Measurements from ENCODE around the gene STXBP4.

STXBP4 gene

GRCh38 chr17:55162556-55162946, 194.0 kb downstream of the STXBP4 start:
- H4K91ac ChIP-seq (ENCODE audit: low read depth, low read length) = no peak overlapping the region
- H3K4ac ChIP-seq (ENCODE audit: low read depth, low read length) = no peak overlapping the region
- H4K8ac ChIP-seq (ENCODE audit: low read depth, low read length) = no peak overlapping the region
- H3K9me3 ChIP-seq (ENCODE audit: insufficient read depth, low read depth, low read length) = no peaks in the 10 kb centered on the region
- no peak overlapping the region for H3K14ac ChIP-seq (ENCODE audit: low read length)
- no peak overlapping the region for H4K12ac ChIP-seq (ENCODE audit: low read depth, low read length)
- no peak overlapping the region for H3K18ac ChIP-seq (ENCODE audit: low read length)
- no peak overlapping the region for H2AK5ac ChIP-seq (ENCODE audit: low read length)
- no peak overlapping the region for H2BK5ac ChIP-seq (ENCODE audit: low read depth, low read length, poor library complexity)
- H3K23ac ChIP-seq (ENCODE audit: low read length) = no peak overlapping the region
- H3K4me2 ChIP-seq (ENCODE audit: low read length) = no peak overlapping the region
- H3K79me2 ChIP-seq (ENCODE audit: control insufficient read depth, insufficient read depth, low read length, poor library complexity) = no peaks in the 10 kb centered on the region
- DNase-seq = no peak
- H3K9ac ChIP-seq (ENCODE audit: low read length) = no peak overlapping the region
- no peaks in the 10 kb centered on the region for H3K27me3 ChIP-seq (ENCODE audit: insufficient read depth, low read length)
- no peaks in the 10 kb centered on the region for H3K4me1 ChIP-seq (ENCODE audit: control insufficient read depth in 1 of 2, insufficient read depth in 2 of 2, low read length in 2 of 2)
- no peak overlapping the region for H3K4me3 ChIP-seq (ENCODE audit: low read depth, low read length)
- H3K36me3 ChIP-seq (ENCODE audit: control insufficient read depth in 1 of 2, insufficient read depth in 2 of 2, low read length in 2 of 2) = no peaks in the 10 kb centered on the region
- H2BK12ac ChIP-seq (ENCODE audit: low read length) = no peak overlapping the region
- H2AFZ ChIP-seq (ENCODE audit: insufficient read depth, low read length, poor library complexity) = no peak overlapping the region
- no peaks in the 10 kb centered on the region for H3K79me1 ChIP-seq (ENCODE audit: low read length)
- H2BK120ac ChIP-seq (ENCODE audit: insufficient read depth, low read length, poor library complexity) = no peak overlapping the region
- no peak overlapping the region for H3K27ac ChIP-seq (ENCODE audit: low read depth, low read length)

GRCh38 chr17:55163408-55163807, 194.8 kb downstream of the STXBP4 start:
- Histone ChIP-seq H3K9me3 (ENCODE audit: insufficient read depth, low read depth, low read length) (no peaks in the 10 kb centered on the region), H2BK120ac (ENCODE audit: insufficient read depth, low read length, poor library complexity) (no peak overlapping the region), H3K79me2 (ENCODE audit: control insufficient read depth, insufficient read depth, low read length, poor library complexity) (no peaks in the 10 kb centered on the region), H3K4me1 (ENCODE audit: control insufficient read depth in 1 of 2, insufficient read depth in 2 of 2, low read length in 2 of 2) (no peaks in the 10 kb centered on the region), H2BK5ac (ENCODE audit: low read depth, low read length, poor library complexity) (no peak overlapping the region), H2AFZ (ENCODE audit: insufficient read depth, low read length, poor library complexity) (no peak overlapping the region), H3K23ac (ENCODE audit: low read length) (no peak overlapping the region), H3K27ac (ENCODE audit: low read depth, low read length) (no peak overlapping the region), H3K27me3 (ENCODE audit: insufficient read depth, low read length) (no peaks in the 10 kb centered on the region), H3K79me1 (ENCODE audit: low read length) (no peaks in the 10 kb centered on the region), H3K18ac (ENCODE audit: low read length) (no peak overlapping the region), H2BK12ac (ENCODE audit: low read length) (no peak overlapping the region), H3K14ac (ENCODE audit: low read length) (no peak overlapping the region), H4K8ac (ENCODE audit: low read depth, low read length) (no peak overlapping the region), H3K4ac (ENCODE audit: low read depth, low read length) (no peak overlapping the region), H4K12ac (ENCODE audit: low read depth, low read length) (no peak overlapping the region), H3K36me3 (ENCODE audit: control insufficient read depth in 1 of 2, insufficient read depth in 2 of 2, low read length in 2 of 2) (no peaks in the 10 kb centered on the region), H2AK5ac (ENCODE audit: low read length) (no peak overlapping the region), H3K9ac (ENCODE audit: low read length) (no peak overlapping the region), H3K4me3 (ENCODE audit: low read depth, low read length) (no peak overlapping the region), H3K4me2 (ENCODE audit: low read length) (no peak overlapping the region), H4K91ac (ENCODE audit: low read depth, low read length) (no peak overlapping the region)
- no CpG with 5 or more reads among the region's 3 CpGs for WGBS (ENCODE audit: extremely low coverage, insufficient coverage, insufficient read length)
- DNase-seq = no peak

- Histone ChIP-seq H3K79me2 (ENCODE audit: control insufficient read depth, insufficient read depth, low read length, poor library complexity) (no peaks in the 10 kb centered on the region), H3K9me3 (ENCODE audit: insufficient read depth, low read depth, low read length) (no peaks in the 10 kb centered on the region), H4K8ac (ENCODE audit: low read depth, low read length) (no peak overlapping the region), H3K4me1 (ENCODE audit: control insufficient read depth in 1 of 2, insufficient read depth in 2 of 2, low read length in 2 of 2) (no peaks in the 10 kb centered on the region), H3K4me3 (ENCODE audit: low read depth, low read length) (no peak overlapping the region), H2BK5ac (ENCODE audit: low read depth, low read length, poor library complexity) (no peak overlapping the region), H3K27ac (ENCODE audit: low read depth, low read length) (no peak overlapping the region), H2BK12ac (ENCODE audit: low read length) (no peak overlapping the region), H3K36me3 (ENCODE audit: control insufficient read depth in 1 of 2, insufficient read depth in 2 of 2, low read length in 2 of 2) (no peaks in the 10 kb centered on the region), H3K23ac (ENCODE audit: low read length) (no peak overlapping the region), H3K18ac (ENCODE audit: low read length) (no peak overlapping the region), H2AFZ (ENCODE audit: insufficient read depth, low read length, poor library complexity) (no peak overlapping the region), H3K4me2 (ENCODE audit: low read length) (no peak overlapping the region), H4K12ac (ENCODE audit: low read depth, low read length) (no peak overlapping the region), H2AK5ac (ENCODE audit: low read length) (no peak overlapping the region), H3K27me3 (ENCODE audit: insufficient read depth, low read length) (no peaks in the 10 kb centered on the region), H3K79me1 (ENCODE audit: low read length) (no peaks in the 10 kb centered on the region), H2BK120ac (ENCODE audit: insufficient read depth, low read length, poor library complexity) (no peak overlapping the region), H3K9ac (ENCODE audit: low read length) (no peak overlapping the region), H3K4ac (ENCODE audit: low read depth, low read length) (no peak overlapping the region), H4K91ac (ENCODE audit: low read depth, low read length) (no peak overlapping the region), H3K14ac (ENCODE audit: low read length) (no peak overlapping the region)
- WGBS (ENCODE audit: extremely low coverage, insufficient coverage, insufficient read length) = no CpG with 5 or more reads among the region's 2 CpGs
- no peak for DNase-seq
Observed at GRCh38 chr17:55166506-55166905, 197.9 kb downstream of the STXBP4 start.

- H3K4me3 ChIP-seq (ENCODE audit: low read depth, low read length) = no peak overlapping the region
- no peaks in the 10 kb centered on the region for H3K27me3 ChIP-seq (ENCODE audit: insufficient read depth, low read length)
- H2BK120ac ChIP-seq (ENCODE audit: insufficient read depth, low read length, poor library complexity) = no peak overlapping the region
- H4K12ac ChIP-seq (ENCODE audit: low read depth, low read length) = no peak overlapping the region
- H3K4me2 ChIP-seq (ENCODE audit: low read length) = no peak overlapping the region
- H3K79me1 ChIP-seq (ENCODE audit: low read length) = no peaks in the 10 kb centered on the region
- no peak overlapping the region for H4K91ac ChIP-seq (ENCODE audit: low read depth, low read length)
- no peak overlapping the region for H4K8ac ChIP-seq (ENCODE audit: low read depth, low read length)
- H3K18ac ChIP-seq (ENCODE audit: low read length) = no peak overlapping the region
- no peak overlapping the region for H3K23ac ChIP-seq (ENCODE audit: low read length)
- no peak overlapping the region for H3K9ac ChIP-seq (ENCODE audit: low read length)
- no peaks in the 10 kb centered on the region for H3K9me3 ChIP-seq (ENCODE audit: insufficient read depth, low read depth, low read length)
- no CpG with 5 or more reads among the region's 2 CpGs for WGBS (ENCODE audit: extremely low coverage, insufficient coverage, insufficient read length)
- H2BK12ac ChIP-seq (ENCODE audit: low read length) = no peak overlapping the region
- no peak overlapping the region for H3K14ac ChIP-seq (ENCODE audit: low read length)
- H2BK5ac ChIP-seq (ENCODE audit: low read depth, low read length, poor library complexity) = no peak overlapping the region
- no peak overlapping the region for H3K27ac ChIP-seq (ENCODE audit: low read depth, low read length)
- DNase-seq = no peak
- H2AFZ ChIP-seq (ENCODE audit: insufficient read depth, low read length, poor library complexity) = no peak overlapping the region
- no peak overlapping the region for H3K4ac ChIP-seq (ENCODE audit: low read depth, low read length)
- no peaks in the 10 kb centered on the region for H3K36me3 ChIP-seq (ENCODE audit: control insufficient read depth in 1 of 2, insufficient read depth in 2 of 2, low read length in 2 of 2)
- H2AK5ac ChIP-seq (ENCODE audit: low read length) = no peak overlapping the region
- no peaks in the 10 kb centered on the region for H3K4me1 ChIP-seq (ENCODE audit: control insufficient read depth in 1 of 2, insufficient read depth in 2 of 2, low read length in 2 of 2)
- H3K79me2 ChIP-seq (ENCODE audit: control insufficient read depth, insufficient read depth, low read length, poor library complexity) = no peaks in the 10 kb centered on the region
Observed at GRCh38 chr17:55167024-55167725, 198.6 kb downstream of the STXBP4 start.

All from trophoblast cell (in vitro differentiated cells and primary cell).